ENCODE measurements around the gene RMDN2. TPM values are rescaled to one million over a fixed set of nuclear protein-coding genes. Genes with fewer than 3 reads are reported as not detected.

RMDN2 gene
- total RNA-seq, 4 donors from 2014 or later, result 7.3 to 15.0 (median 12.5) TPM

GRCh38 chr2:37918742-37919186 lies 6.3 kb upstream of the RMDN2 start:
- TF ChIP-seq CTCF (IDR thresholded peaks at IDR 0.05; ENCODE audit: low read depth), result no peak

GRCh38 chr2:37919631-37920032 lies 5.5 kb upstream of the RMDN2 start:
- TF ChIP-seq CTCF (IDR thresholded peaks at IDR 0.05; ENCODE audit: low read depth), result no peak

GRCh38 chr2:37920570-37920969 lies 4.5 kb upstream of the RMDN2 start:
- no peak for TF ChIP-seq CTCF (IDR thresholded peaks at IDR 0.05; ENCODE audit: low read depth)

- TF ChIP-seq CTCF (IDR thresholded peaks at IDR 0.05; ENCODE audit: low read depth), result no peak
Observed at GRCh38 chr2:37921781-37922180, 3.3 kb upstream of the RMDN2 start.

- TF ChIP-seq CTCF (IDR thresholded peaks at IDR 0.05; ENCODE audit: low read depth), result no peak
Observed at GRCh38 chr2:37923308-37924055, 1.6 kb upstream of the RMDN2 start.

- TF ChIP-seq CTCF (IDR thresholded peaks at IDR 0.05; ENCODE audit: low read depth), result no peak
Observed at GRCh38 chr2:37926635-37927034, 1.5 kb downstream of the RMDN2 start.

- TF ChIP-seq CTCF (IDR thresholded peaks at IDR 0.05; ENCODE audit: low read depth), result no peak
Observed at GRCh38 chr2:37928377-37928776, 3.3 kb downstream of the RMDN2 start.

All from subcutaneous adipose tissue (tissue), 4 donors.